Measurements from ENCODE around the gene P4HB.
"Not testable (repeated sequence)": the region's sequence is repeated elsewhere in the genome, so short reads cannot be mapped to it uniquely, and the experiment has no call there.

P4HB gene

DNA sequence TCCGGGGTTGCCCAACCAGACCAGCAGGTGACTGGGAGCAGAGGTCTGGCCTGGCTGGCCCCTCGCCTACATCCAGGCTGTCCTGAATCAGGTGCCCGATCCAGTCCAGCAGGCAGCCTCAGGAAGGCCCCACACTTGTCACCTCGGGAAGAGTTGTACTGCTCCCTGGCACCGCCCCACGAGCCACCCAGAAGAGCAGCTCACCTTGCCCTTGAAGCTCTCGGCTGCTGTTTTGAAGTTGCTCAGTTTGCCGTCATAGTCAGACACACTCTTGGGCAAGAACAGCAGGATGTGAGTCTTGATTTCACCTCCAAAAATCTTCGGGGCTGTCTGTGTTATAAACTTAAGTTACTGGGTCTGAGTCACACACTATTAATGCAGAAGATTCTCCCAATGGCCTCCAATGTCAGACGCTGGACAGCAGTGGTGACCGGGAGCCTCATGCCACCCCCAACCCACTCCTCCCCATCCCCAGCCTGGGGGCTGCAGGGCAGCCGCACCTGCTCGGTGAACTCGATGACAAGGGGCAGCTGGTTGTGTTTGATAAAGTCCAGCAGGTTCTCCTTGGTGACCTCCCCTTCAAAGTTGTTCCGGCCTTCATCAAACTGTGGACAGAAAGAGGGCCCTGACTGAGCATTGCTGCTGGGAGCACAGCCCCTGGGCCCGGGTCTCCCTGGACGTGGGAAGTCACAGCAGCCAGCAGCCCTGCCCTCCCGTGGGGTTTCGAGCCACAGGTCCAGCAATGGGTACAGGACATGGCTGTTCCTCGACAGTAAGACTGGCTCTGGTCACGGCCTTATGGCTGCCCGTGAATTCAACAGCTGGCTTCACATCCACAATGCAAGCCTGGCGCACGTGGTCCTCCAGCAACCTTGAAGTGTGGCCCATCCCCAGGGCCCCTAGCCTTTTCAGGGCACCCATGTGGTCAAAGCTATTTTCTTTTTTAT lies 13.3 kb downstream of the P4HB start:
- DNase-seq (ENCODE audit: low read depth in 3 of 3): no peak

DNA sequence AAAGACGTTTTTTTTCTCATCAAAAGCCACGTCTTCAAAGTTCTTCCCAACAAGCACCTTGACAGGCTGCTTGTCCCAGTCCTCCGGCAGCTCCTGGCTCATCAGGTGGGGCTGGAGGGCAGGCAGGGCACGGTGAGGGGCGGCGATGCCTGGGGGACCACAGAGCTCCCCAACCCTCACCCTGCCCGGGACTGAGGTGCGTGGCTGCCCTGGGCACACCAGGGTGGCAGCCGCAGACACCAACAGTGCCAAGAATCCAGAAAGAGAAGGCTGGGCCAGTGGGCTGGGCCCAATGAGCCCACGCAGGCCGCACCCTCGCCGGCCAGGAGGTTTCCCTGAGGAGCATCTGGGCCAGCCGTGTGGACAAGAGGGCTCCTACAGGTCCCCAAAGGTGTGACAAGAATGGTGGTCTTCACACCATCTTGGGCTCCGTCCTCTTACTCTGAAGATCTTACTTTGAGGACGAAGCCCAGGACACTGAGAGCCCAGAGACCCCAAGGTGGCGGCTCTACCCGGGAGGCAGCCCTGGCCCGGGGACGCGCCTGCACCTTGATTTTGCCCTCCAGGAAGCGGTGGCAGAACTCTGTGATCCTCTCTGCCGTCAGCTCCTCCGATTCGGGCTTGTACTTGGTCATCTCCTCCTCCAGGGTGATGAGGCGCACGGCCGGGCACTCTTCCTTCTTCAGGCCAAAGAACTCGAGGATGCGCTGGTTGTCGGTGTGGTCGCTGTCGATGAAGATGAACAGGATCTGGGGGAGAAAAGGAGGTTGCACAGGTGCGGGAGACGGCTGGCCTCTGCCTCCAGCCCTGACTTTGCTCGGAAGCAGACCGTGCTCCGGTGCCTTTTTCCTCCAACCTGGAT lies 14.2 kb downstream of the P4HB start:
- DNase-seq (ENCODE audit: low read depth in 3 of 3): no peak

DNA sequence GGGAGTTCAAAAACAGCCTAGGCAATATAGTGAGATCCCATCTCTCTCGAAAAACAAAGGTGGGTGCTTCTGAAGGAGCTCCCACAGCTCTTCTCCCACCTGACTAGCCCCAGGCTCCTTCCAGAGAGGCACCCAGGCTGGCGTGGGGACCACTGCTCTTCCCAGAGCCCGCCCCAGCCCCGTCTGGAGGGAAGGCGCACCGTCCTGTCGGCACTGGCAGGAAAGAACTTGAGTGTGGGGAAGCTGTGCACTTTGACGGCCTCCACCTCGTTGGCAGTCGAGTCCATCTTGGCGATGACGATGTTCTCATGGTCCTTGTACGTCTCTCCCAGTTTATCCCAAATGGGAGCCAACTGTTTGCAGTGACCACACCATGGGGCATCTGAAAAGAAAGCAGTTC lies 15.0 kb downstream of the P4HB start:
- DNase-seq (ENCODE audit: low read depth in 3 of 3): no peak

DNA sequence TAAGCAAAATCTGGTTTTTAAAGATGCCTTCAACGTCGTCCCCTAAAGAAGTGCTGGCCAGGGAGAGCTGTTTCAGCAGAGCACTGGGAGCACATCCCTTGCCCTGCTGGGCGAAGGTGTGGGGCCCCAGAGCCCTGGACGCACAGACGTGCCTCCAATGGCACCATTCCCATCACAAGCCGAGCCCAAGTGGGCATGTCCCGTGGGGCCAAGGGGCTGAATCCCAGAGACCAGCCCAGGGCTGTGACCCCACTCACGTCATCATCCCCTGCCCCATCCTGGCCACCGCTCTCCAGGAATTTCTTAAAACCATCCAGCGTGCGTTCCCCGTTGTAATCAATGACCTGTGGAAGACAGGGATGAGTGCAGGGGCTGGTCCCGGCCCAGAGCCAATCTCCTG lies 15.4 kb downstream of the P4HB start:
- DNase-seq (ENCODE audit: low read depth in 3 of 3): no peak

DNA sequence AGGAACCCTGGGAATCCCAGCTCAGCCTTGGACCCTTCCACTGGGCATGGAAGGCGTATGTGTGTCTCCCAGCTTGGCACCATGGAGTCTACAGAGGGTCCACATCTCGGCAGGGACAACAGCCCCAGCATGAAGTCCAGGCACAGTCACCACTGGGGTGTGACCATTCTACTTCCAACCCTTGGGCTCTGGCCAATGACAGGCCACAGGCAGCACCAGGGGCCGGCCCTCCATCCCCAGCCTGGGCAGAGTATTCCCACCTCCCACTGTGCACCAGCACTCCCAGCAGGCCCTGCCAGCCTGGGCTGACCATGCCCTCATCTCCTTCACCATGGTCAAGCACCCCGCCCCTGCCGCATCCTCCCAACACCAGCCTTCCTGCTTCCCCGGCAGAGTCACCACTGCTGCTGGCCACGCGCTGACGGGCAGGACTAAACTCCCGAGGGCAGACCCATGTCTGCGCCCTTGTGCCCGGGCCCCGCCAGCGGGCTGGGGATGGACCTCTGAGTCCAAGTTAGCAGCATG lies 15.9 kb downstream of the P4HB start:
- DNase-seq (ENCODE audit: low read depth in 3 of 3): no peak

DNA sequence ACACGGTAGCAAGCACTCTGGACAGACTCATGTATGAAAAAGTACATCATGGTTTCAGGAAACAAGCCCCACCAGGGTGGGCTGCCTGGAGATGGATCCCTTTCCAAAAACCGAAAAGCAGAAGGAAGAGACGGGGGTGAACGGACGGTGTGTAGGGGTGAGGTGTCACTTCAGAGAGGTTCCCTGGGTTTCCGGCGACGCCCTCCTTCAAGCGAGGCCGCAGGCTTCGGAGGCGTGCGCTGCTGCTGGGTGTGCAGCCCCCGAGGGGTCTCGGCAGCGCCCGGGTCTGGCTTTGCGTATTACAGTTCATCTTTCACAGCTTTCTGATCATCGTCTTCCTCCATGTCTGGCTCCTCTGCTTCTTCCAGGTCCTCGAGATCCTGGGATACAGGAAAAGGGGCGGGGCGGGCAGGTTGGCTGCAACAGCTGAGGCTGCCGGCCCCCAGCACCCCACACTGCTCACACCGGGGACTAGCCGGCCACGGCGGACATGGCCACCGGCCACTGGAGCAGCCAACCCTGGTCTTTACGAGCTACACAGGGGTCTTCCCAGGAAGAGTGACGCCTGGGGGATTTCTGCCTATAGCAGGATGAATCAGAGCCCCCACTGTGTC lies 16.5 kb downstream of the P4HB start:
- no peak for DNase-seq (ENCODE audit: low read depth in 3 of 3)

DNA sequence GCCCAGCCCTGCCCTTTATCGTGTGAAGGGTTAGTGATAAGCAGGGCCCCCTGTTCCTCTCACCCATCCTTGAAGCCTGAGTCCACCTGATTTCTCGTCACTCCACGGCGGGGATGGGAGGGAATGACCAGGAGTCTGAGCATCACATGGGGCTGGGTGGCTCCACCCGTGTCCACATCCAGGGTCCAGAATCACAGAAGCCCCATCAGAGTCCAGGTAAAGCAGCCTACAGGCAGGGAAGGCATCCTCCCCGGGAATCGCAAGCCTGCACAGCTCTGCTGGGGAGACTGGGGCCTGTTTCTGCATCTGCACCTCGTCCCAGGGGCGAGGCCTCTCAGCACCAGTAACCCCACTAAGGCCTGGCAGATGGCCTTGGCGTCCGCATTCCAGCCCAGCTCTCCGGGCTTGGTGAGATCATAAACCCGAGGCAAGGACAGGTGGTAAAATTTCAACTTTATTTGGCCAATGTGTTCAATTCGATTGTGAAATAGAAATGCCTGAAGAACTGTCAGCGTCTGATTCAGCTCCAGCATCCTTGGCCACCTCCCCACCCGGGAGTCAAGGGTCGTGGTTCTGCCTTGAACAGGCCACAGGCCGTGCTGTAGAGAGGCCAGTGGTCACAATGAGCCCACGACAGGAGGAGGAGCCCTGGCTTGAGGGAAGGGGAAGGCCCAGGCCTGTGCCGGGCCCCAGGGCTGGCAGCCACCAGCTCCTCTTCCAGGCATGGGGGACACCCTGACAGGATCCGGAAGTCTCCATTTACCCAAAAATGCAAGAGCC lies 17.4 kb downstream of the P4HB start:
- no peak for DNase-seq (ENCODE audit: low read depth in 3 of 3)

DNA sequence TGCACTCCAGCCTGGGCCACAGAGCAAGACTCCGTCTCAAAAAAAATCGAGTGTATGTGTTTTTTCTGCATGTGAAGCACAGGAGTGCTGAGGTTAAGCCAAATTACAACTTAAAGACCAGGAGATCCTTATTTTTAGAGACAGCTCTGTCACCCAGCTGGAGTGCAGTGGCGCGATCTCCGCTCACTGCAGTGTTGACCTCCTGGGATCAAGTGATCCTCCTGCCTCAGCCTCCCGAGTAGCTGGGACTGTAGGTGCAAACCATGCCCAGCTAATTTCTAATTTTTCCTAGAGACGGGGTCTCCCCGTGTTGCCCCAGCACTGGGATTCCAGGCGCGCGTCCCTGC lies 18.0 kb downstream of the P4HB start:
- no peak for DNase-seq (ENCODE audit: low read depth in 3 of 3)

DNA sequence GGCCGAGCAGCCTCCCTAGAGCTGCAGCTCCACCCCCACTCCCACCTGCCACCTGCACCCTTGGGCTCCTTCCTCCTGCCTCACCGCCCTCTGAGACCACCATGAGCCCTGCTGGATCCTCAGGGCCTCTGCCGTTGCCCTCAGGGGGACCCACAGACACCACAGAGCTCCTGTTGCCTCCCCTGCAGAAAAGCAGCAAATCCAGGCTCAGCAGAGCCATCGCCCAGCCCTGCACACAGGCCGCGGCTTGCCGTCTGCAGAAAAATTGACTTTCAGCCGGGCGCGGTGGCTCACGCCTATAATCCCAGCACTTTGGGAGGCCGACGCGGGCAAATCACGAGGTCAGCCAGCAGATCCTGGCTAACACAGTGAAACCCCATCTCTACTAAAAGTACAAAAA lies 18.5 kb downstream of the P4HB start:
- no peak for DNase-seq (ENCODE audit: low read depth in 3 of 3)

DNA sequence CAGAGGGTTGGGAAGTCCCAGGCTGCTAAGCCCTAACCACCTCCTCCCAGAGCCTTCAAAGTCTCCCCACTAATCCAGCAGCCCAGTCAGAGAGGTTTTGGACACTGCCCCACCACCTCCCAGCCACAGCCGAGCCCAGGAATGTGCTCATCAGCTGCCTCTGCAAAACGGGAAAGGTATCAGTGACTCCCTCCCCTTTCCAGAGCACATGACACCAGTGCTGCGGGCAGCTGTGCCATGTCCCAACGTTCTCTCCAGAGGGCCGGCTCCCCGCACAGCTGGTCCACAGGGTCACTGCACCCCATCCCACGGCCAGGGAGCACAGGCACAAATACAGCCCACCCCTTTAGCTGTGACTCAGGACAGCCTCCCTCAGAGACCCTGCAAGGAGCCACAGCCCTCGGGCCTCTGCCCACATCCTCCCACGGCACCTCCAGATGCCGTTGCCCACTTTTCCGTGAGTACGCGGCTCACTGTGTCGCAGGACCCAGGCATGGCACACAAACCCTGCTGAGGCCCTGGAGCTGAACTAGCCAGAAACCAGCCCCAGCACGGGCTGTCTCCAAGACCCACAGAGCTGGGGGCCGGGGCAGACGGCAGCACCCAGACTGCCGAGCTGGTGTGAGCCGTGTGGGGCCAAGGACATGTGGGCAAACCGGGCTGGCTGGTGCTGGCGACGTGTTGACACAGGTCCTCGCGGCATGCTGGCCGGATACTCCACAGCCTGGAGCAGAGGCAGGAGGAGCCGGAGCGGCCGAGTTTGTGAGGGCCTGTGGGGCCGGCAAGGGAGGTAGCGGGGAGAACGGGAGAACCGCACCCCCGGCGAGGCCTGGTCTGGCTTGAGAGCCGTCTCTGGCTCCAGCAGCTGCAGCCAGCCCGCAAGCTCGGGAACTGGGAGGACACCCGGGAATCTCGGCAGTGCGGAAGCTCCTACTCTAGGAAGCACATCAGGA lies 19.2 kb downstream of the P4HB start:
- DNase-seq (ENCODE audit: low read depth in 3 of 3): no peak

DNA sequence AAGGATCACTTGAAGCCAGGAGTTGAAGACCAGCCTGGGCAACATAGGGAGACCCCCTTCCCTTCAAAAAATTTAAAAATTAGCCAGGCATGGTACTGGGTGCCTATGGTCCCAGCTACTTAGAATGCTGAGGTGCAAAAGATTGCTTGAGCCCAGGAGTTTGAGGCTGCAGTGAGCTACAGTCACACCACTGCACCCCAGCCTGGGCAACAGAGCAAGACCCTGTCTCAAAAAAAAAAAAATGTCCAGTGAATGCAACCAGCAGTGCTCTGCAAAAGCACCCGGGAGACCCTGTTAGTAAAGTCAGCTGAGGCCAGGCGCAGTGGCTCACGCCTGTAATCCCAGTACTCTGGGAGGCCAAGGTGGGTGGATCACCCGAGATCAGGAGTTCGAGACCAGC lies 20.3 kb downstream of the P4HB start:
- not testable (repeated sequence) for DNase-seq (ENCODE audit: low read depth in 3 of 3)

DNA sequence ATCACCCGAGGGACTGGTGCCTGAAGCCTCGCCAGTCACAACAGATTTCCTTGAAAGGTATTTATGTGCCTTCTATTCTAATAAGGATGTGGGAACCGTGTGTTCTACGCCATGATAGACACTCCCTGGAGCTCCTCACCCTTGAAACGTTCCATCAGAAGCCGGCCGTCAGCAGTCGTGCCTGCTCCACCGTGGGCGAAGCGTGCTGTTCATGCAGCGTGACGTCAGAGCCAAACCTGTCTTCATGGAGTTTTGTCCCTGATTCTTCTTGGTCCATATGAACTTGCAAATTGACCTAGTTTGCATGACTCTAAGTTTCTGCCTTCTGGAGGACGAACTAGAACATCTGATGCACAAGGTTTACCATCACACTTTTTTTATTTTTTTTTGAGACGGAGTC lies 21.0 kb downstream of the P4HB start:
- DNase-seq (ENCODE audit: low read depth in 3 of 3): no peak

DNA sequence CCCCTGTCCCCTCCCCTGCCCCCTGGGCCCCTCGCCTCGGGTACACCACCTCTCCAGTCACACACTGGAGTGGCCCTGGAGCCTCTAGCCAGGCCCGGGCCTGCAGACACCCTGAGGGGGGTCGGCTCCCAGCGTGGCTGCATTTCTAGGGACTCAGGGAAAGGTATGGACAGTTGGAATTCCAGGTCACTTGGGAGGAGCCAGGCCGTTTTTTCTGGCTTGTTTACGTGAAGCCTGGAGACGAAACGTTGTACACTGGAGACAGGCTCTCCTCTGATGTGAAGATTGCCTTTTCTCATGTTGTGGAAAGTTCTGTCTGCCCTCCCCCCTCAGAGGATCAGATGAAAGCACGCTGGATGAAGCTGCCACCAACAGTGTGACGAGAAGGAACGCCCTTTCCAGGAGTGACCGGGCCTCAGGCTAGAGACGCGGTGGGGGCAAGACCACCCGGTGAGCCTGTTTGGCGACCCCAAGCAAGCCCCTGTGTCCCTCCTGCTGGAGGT lies 21.5 kb downstream of the P4HB start:
- DNase-seq (ENCODE audit: low read depth in 3 of 3): no peak

DNA sequence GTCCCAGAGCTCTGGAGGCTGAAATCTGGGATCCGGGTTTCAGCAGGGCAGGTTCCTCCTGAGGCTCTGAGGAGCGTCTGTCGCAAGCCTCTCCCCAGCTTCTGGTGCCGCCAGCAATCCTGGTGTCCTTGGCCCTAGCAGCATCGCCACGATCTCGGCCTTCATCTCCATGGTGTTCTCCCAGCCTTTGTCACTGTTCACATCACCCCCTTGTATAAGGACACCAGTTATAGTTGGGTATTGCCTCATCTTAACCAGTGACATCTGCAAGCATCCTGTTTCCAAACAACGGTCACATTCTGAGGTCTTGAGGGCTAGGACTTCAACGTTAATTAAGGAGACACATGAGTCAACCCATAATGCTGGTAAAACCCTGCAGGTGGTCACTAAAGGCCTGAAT lies 22.7 kb downstream of the P4HB start:
- DNase-seq (ENCODE audit: low read depth in 3 of 3): no peak

DNA sequence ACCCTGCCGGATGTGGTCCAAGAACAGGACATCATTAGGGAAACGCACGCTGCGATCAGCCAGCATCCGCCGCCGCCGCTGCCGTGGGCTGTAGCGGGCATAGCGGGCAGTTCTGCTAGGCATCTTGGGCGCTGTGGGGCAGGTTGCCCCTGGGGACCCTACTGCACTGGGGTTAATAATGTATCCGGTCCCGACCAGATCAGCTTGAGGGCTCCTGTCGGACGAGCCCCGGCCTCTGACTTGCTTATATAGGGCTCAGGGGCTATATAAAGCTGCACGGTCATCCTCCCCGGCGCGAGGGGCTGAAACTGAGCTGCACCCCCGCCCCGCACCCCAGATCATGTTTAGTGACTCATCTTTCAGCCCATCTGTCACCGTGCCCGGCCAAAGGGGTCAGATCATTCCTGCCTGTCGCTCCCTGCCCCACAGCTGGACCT lies 25.5 kb downstream of the P4HB start, which contains the start of gene PPP1R27:
Gene PPP1R27, minus strand, starts transcription at position 220 of the 437 bp plus-strand sequence. Its CDS starts 97 bp downstream, at position 123.
- no peak for DNase-seq (ENCODE audit: low read depth in 3 of 3)

DNA sequence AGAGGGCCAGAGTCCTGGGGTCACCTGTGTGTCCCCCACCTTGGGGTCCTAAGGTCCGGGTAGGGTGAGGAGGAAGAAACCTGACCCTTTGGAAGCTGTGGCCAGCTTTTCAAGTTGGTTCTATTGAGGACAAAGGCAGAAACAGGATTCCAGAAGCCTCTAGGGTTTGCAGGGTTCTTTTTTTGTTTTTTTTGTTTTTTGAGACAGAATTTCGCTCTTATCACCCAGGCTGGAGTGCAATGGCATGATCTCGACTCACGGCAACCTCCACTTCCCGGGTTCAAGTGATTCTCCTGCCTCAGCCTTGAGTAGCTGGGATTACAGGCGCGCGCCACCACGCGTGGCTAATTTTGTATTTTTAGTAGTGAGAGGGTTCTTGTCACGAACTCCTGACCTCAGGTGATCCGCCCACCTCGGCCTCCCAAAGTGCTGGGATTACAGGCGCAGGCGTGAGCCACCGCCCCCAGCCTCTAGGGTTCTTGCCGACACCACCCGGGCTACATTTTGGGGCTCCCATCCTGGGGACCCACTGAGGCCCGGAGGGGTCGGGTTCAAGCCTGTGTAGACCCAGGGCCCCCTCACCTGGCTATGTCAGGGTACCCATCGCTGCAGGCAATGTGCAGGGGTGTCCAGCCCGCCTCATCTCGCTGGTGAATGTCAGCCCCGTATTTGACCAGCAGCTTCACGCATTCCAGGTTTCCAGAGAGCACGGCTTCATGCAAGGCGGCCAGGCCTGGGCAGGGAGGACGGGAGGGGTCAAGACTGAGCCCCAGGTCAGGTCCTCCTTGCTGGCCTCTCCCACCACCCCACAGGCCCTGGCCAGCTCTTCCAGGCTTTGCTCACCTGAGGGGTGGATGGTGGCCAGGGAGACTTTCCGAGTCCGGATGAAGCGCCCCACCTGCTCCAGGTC lies 26.2 kb downstream of the P4HB start:
- DNase-seq (ENCODE audit: low read depth in 3 of 3): no peak

DNA sequence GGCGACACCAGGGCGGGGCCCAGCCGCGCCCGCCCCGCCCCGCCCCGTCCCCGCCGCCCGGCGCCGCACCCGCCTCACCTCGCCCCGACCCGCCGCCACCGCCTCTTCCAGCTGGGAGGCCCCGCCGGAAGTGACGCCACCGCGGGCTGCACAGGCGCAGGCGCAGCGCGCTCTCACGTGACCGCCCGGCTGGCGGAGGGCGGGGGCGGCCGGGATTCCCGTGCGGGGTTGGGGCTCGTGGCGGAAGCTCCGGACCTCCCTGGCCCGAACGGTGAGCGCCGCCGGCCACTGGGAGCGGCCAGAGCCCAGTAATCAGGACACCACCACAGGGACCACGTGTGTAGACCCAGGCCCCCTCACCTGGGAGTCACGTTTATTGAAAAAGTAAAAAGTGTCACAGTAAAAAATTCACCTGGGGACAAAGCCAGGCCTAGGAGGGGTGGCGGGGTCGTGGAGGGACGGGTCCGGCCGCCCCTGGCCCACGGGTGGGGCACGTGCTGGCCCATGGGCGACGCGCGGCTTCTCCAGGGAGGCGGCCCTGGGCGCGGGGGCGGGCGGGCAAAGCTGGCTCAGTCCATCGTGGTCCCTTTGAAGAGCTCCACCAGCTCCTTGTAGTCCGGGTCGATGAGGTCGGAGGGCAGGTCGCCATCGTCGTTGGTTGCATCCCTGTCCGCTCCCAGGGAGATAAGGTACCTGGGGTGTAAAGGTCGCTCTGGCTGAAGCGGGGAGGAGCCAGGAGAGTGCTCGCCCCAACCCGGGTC lies 27.0 kb downstream of the P4HB start, which contains the start of gene MCRIP1:
Gene MCRIP1, minus strand, starts transcription at position 132 of the 761 bp plus-strand sequence. CDS start 8,785 bp downstream, outside the sequence.
- DNase-seq (ENCODE audit: low read depth in 3 of 3): peak; percentile 93 to 98 (median 94)
